ENCODE data around the gene ANK2.
"Not testable (repeated sequence)": the region's sequence is repeated elsewhere in the genome, so short reads cannot be mapped to it uniquely, and the experiment has no call there.

Gene ANK2

GRCh38 chr4:113209652-113210320, 160.3 kb downstream of the ANK2 start:
- DNase-seq (ENCODE audit: low spot score), result no peak

GRCh38 chr4:113212613-113213012, 163.2 kb downstream of the ANK2 start:
- DNase-seq (ENCODE audit: low spot score), result peak; percentile 50

- no peak for DNase-seq (ENCODE audit: low spot score)
Observed at GRCh38 chr4:113221990-113222389, 172.5 kb downstream of the ANK2 start.

- DNase-seq (ENCODE audit: low spot score), result no peak
Observed at GRCh38 chr4:113222471-113222870, 173.0 kb downstream of the ANK2 start.

- DNase-seq (ENCODE audit: low spot score), result no peak
Observed at GRCh38 chr4:113223001-113223400, 173.5 kb downstream of the ANK2 start.

- no peak for DNase-seq (ENCODE audit: low spot score)
Observed at GRCh38 chr4:113232194-113232593, 182.7 kb downstream of the ANK2 start.

GRCh38 chr4:113236916-113237315, 187.5 kb downstream of the ANK2 start:
- DNase-seq (ENCODE audit: low spot score), result no peak

- no peak for DNase-seq (ENCODE audit: low spot score)
Observed at GRCh38 chr4:113243312-113243711, 193.9 kb downstream of the ANK2 start.

- DNase-seq (ENCODE audit: low spot score), result not testable (repeated sequence)
Observed at GRCh38 chr4:113244747-113245146, 195.3 kb downstream of the ANK2 start.

GRCh38 chr4:113248320-113248719, 198.9 kb downstream of the ANK2 start:
- DNase-seq (ENCODE audit: low spot score), result no peak

GRCh38 chr4:113255628-113256027, 206.2 kb downstream of the ANK2 start:
- DNase-seq (ENCODE audit: low spot score), result no peak

GRCh38 chr4:113256946-113257345, 207.5 kb downstream of the ANK2 start:
- DNase-seq (ENCODE audit: low spot score), result no peak

GRCh38 chr4:113260688-113261087, 211.2 kb downstream of the ANK2 start:
- DNase-seq (ENCODE audit: low spot score), result no peak

- DNase-seq (ENCODE audit: low spot score), result no peak
Observed at GRCh38 chr4:113263274-113263673, 213.8 kb downstream of the ANK2 start.

- no peak for DNase-seq (ENCODE audit: low spot score)
Observed at GRCh38 chr4:113270520-113271319, 221.3 kb downstream of the ANK2 start.

GRCh38 chr4:113272523-113272922, 223.1 kb downstream of the ANK2 start:
- DNase-seq (ENCODE audit: low spot score), result no peak

GRCh38 chr4:113273721-113274220, 224.3 kb downstream of the ANK2 start:
- peak; percentile 24 for DNase-seq (ENCODE audit: low spot score)

GRCh38 chr4:113276464-113277170, 227.2 kb downstream of the ANK2 start:
- peak; percentile 46 for DNase-seq (ENCODE audit: low spot score)

GRCh38 chr4:113278324-113278934, 229.0 kb downstream of the ANK2 start:
- peak; percentile 89 for DNase-seq (ENCODE audit: low spot score)

- DNase-seq (ENCODE audit: low spot score), result no peak
Observed at GRCh38 chr4:113285501-113285900, 236.0 kb downstream of the ANK2 start.

GRCh38 chr4:113288257-113288656, 238.8 kb downstream of the ANK2 start:
- no peak for DNase-seq (ENCODE audit: low spot score)

GRCh38 chr4:113288696-113289095, 239.2 kb downstream of the ANK2 start:
- no peak for DNase-seq (ENCODE audit: low spot score)
